DND-41 (cell line): Measurements from ENCODE around the gene CNTN5.

Experiments used
- ATAC-seq: fragments of 200-7000 bp; cut with Tn5 transposase; 3 replicates; pipeline ENCODE4 v1.9.1; 2021; ENCODE audit warnings: low read depth; ENCODE audit not compliant: insufficient read depth
- DNase-seq: peaks from one replicate; pipeline ENCODE4 v3.0.0-alpha.2; 2020
- H2AFZ ChIP-seq: 2 replicates; pipeline ENCODE4 v1.6.0; 2012; ENCODE audit warnings: low read depth, low read length
- H3K27ac ChIP-seq: 2 replicates; pipeline ENCODE4 v1.5.1; 2012; ENCODE audit warnings: low read length, inconsistent platforms
- H3K27me3 ChIP-seq: fragments of 200-600 bp; sonication (generic); 2 replicates; pipeline ENCODE4 v1.6.0; 2012; ENCODE audit warnings: low read length, mild to moderate bottlenecking, inconsistent platforms; ENCODE audit not compliant: insufficient read depth, poor library complexity
- H3K36me3 ChIP-seq: 2 replicates; pipeline ENCODE4 v1.5.1; 2012; ENCODE audit warnings: low read length, inconsistent platforms; ENCODE audit not compliant: insufficient read depth
- H3K4me1 ChIP-seq: 2 replicates; pipeline ENCODE4 v1.5.1; 2012; ENCODE audit warnings: mild to moderate bottlenecking, low read length; ENCODE audit not compliant: insufficient read depth
- H3K4me2 ChIP-seq: 2 replicates; pipeline ENCODE4 v1.6.0; 2012; ENCODE audit warnings: mild to moderate bottlenecking, moderate library complexity, low read length, inconsistent platforms; ENCODE audit not compliant: insufficient read depth
- H3K4me3 ChIP-seq, 2 experiments: fragments of 200-600 bp in 1 of 2; shearing (Covaris generic) in 1 of 2; 2 replicates each; pipeline ENCODE4 v1.5.1; 2012 to 2016; ENCODE audit warnings: inconsistent platforms in 2 of 2, low read length in 2 of 2, mild to moderate bottlenecking in 2 of 2, low read depth in 1 of 2, moderate library complexity in 1 of 2
- H3K79me2 ChIP-seq: 2 replicates; pipeline ENCODE4 v1.6.0; 2012; ENCODE audit warnings: low read length, inconsistent platforms; ENCODE audit not compliant: insufficient read depth
- H3K9ac ChIP-seq: 2 replicates; pipeline ENCODE4 v1.6.0; 2012; ENCODE audit warnings: low read depth, mild to moderate bottlenecking, inconsistent platforms, low read length, moderate library complexity
- H3K9me3 ChIP-seq: 2 replicates; pipeline ENCODE4 v1.5.1; 2012; ENCODE audit warnings: low read length, moderate library complexity, mild to moderate bottlenecking, inconsistent platforms; ENCODE audit not compliant: insufficient read depth, severe bottlenecking
- H4K20me1 ChIP-seq: 2 replicates; pipeline ENCODE4 v1.6.0; 2012; ENCODE audit warnings: low read length; ENCODE audit not compliant: insufficient read depth
- CTCF ChIP-seq: IDR thresholded peaks from 2 replicates; pipeline ENCODE4 v1.5.1; 2012; ENCODE audit warnings: borderline replicate concordance, low read length, moderate library complexity, mild to moderate bottlenecking; ENCODE audit not compliant: poor library complexity, severe bottlenecking; ENCODE audit errors: extremely low read depth
- EZH2 ChIP-seq: IDR thresholded peaks from 3 replicates; pipeline ENCODE4 v1.6.1; 2012; ENCODE audit warnings: borderline replicate concordance, low read depth, mild to moderate bottlenecking, moderate library complexity, low read length, inconsistent platforms; ENCODE audit not compliant: severe bottlenecking

Gene CNTN5

DNA sequence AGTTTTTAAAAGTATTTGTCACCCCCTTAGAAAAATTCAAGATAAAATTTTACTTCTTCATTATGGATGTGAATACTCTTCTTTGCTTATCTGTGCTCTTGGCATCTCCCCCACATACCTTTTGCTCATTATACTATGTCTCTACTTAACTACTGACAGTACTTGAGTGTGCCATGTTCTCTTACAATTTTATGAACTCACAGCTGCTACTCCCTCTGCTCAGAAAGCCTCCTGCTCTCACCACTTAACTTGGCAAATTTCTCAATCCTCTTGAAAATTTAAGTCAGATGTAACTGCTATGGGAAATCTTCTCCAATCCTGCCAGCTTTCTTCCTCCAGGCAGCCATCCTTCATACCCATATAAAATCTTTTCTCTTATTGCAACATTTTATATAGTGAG lies 163.4 kb downstream of the CNTN5 start:
- H3K27me3 ChIP-seq = no peaks in the 10 kb centered on the region
- H3K4me2 ChIP-seq = no peak overlapping the region
- no peaks in the 10 kb centered on the region for H3K9me3 ChIP-seq
- no peaks in the 10 kb centered on the region for H3K36me3 ChIP-seq
- no peak overlapping the region for H3K27ac ChIP-seq
- H2AFZ ChIP-seq = no peak overlapping the region
- ATAC-seq = no peak
- H3K79me2 ChIP-seq = no peaks in the 10 kb centered on the region
- H3K4me3 ChIP-seq = no peak overlapping the region
- TF ChIP-seq EZH2 = no peak
- DNase-seq = no peak
- no peaks in the 10 kb centered on the region for H3K4me1 ChIP-seq
- no peaks in the 10 kb centered on the region for H4K20me1 ChIP-seq
- H3K9ac ChIP-seq = no peak overlapping the region

DNA sequence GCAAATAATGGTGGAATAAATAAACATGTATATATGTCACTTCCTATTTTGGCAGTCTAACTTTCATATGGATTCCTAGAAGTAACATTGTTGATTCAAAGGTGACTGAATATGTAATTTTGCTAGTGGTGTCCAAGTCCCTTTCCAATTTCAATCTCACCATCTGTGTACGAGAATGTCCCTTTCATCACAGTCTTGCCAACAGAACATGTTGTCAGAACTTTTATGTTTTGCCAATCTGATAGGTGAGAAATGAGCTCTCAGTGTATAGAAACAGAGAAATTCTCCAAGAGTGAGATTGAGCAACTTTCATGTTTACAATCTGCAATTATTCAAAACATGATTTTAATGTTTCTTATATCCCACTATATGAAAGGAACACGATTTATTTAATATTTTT lies 167.5 kb downstream of the CNTN5 start:
- DNase-seq = no peak
- Histone ChIP-seq H3K27ac (no peak overlapping the region), H3K4me1 (no peaks in the 10 kb centered on the region)

GRCh38 chr11:99192716-99193115 lies 172.0 kb downstream of the CNTN5 start:
- no peak for TF ChIP-seq CTCF
- no peak for TF ChIP-seq EZH2
- no peak overlapping the region for H3K27ac ChIP-seq
- ATAC-seq (no peak), DNase-seq (no peak)
- H3K4me1 ChIP-seq = no peaks in the 10 kb centered on the region
- H3K9ac ChIP-seq = no peak overlapping the region
- H3K4me2 ChIP-seq = no peak overlapping the region
- no peak overlapping the region for H3K4me3 ChIP-seq
- H3K36me3 ChIP-seq = no peaks in the 10 kb centered on the region
- no peaks in the 10 kb centered on the region for H3K27me3 ChIP-seq
- no peak overlapping the region for H2AFZ ChIP-seq
- H3K79me2 ChIP-seq = no peaks in the 10 kb centered on the region
- no peaks in the 10 kb centered on the region for H4K20me1 ChIP-seq
- H3K9me3 ChIP-seq = no peaks in the 10 kb centered on the region

More for the DNA sequence above, 167.5 kb downstream of the CNTN5 start:
- no peak for ATAC-seq
- no peaks in the 10 kb centered on the region for H3K9me3 ChIP-seq
- H3K36me3 ChIP-seq = no peaks in the 10 kb centered on the region
- no peak overlapping the region for H3K9ac ChIP-seq
- no peak overlapping the region for H3K4me2 ChIP-seq
- no peaks in the 10 kb centered on the region for H4K20me1 ChIP-seq
- H3K27me3 ChIP-seq = no peaks in the 10 kb centered on the region
- TF ChIP-seq CTCF = no peak
- no peak for TF ChIP-seq EZH2
- H2AFZ ChIP-seq = no peak overlapping the region
- H3K4me3 ChIP-seq = no peak overlapping the region
- no peaks in the 10 kb centered on the region for H3K79me2 ChIP-seq

GRCh38 chr11:99197477-99197876 lies 176.7 kb downstream of the CNTN5 start:
- Histone ChIP-seq H3K9ac (no peak overlapping the region), H3K4me3 (no peak overlapping the region), H3K79me2 (no peaks in the 10 kb centered on the region), H4K20me1 (no peaks in the 10 kb centered on the region), H3K27me3 (no peaks in the 10 kb centered on the region), H3K4me1 (no peaks in the 10 kb centered on the region), H3K27ac (no peak overlapping the region), H3K9me3 (no peaks in the 10 kb centered on the region), H3K4me2 (no peak overlapping the region), H3K36me3 (no peaks in the 10 kb centered on the region), H2AFZ (no peak overlapping the region)
- ATAC-seq = no peak
- TF ChIP-seq EZH2 (no peak), CTCF (no peak)
- DNase-seq = no peak
